Muscle layer of duodenum (tissue), 2 donors: ENCODE data around the gene DNAAF5.
"Not testable (repeated sequence)": the region's sequence is repeated elsewhere in the genome, so short reads cannot be mapped to it uniquely, and the experiment has no call there.

Source experiments
- H3K27ac ChIP-seq: one replicate; pipeline ENCODE4 v1.7.0; 2013; ENCODE audit warnings: mild to moderate bottlenecking, low read length
- H3K27me3 ChIP-seq: one replicate; pipeline ENCODE4 v1.7.0; 2013; ENCODE audit warnings: low read depth, mild to moderate bottlenecking, control low read depth, low read length
- H3K36me3 ChIP-seq, 2 donors: one replicate each; pipeline ENCODE4 v1.7.0; 2013; ENCODE audit warnings: low read length in 2 of 2, control low read depth in 1 of 2, mild to moderate bottlenecking in 1 of 2; ENCODE audit not compliant: insufficient read depth in 2 of 2, control insufficient read depth in 1 of 2
- H3K4me1 ChIP-seq, 2 donors: one replicate each; pipeline ENCODE4 v1.7.0; 2013; ENCODE audit warnings: low read length in 2 of 2, mild to moderate bottlenecking in 2 of 2, control low read depth in 1 of 2, moderate library complexity in 1 of 2; ENCODE audit not compliant: insufficient read depth in 2 of 2, control insufficient read depth in 1 of 2
- H3K4me3 ChIP-seq, 2 donors: one replicate each; pipeline ENCODE4 v1.7.0; 2013; ENCODE audit warnings: low read length in 2 of 2, low read depth in 1 of 2, mild to moderate bottlenecking in 1 of 2
- H3K9me3 ChIP-seq, 2 donors: one replicate each; pipeline ENCODE4 v1.7.0; 2013; ENCODE audit warnings: low read length in 2 of 2, control low read depth in 1 of 2, mild to moderate bottlenecking in 1 of 2; ENCODE audit not compliant: control insufficient read depth in 1 of 2
- donor health status: healthy.

DNAAF5 gene

GRCh38 chr7:743341-744127, 17.0 kb downstream of the DNAAF5 start:
- H3K27ac ChIP-seq, H3K27me3 ChIP-seq, H3K4me1 ChIP-seq, H3K9me3 ChIP-seq, H3K4me3 ChIP-seq: not testable (repeated sequence)
- H3K36me3 ChIP-seq = peaks cover 8 to 49% of the 10 kb centered on the region in 2 donors

GRCh38 chr7:744128-744520, 17.6 kb downstream of the DNAAF5 start:
- not testable (repeated sequence) for H3K9me3 ChIP-seq, H3K4me1 ChIP-seq, H3K4me3 ChIP-seq, H3K27ac ChIP-seq, H3K27me3 ChIP-seq
- peaks cover 8 to 44% of the 10 kb centered on the region in 2 donors for H3K36me3 ChIP-seq

- Histone ChIP-seq H3K27me3 (no peaks in the 10 kb centered on the region), H3K9me3 (no peaks in the 10 kb centered on the region), H3K27ac (no peak overlapping the region), H3K36me3 (peaks cover 8 to 36% of the 10 kb centered on the region in 2 donors), H3K4me3 (no peak overlapping the region), H3K4me1 (no peaks in the 10 kb centered on the region)
Measured at GRCh38 chr7:744854-745430, 18.4 kb downstream of the DNAAF5 start.

GRCh38 chr7:745431-746154, 19.1 kb downstream of the DNAAF5 start:
- H3K27ac ChIP-seq = no peak overlapping the region
- H3K36me3 ChIP-seq = peaks cover 8 to 30% of the 10 kb centered on the region in 2 donors
- no peaks in the 10 kb centered on the region for H3K9me3 ChIP-seq

GRCh38 chr7:746155-747061, 19.9 kb downstream of the DNAAF5 start:
- no peaks in the 10 kb centered on the region for H3K27me3 ChIP-seq
- H3K9me3 ChIP-seq = no peaks in the 10 kb centered on the region
- H3K36me3 ChIP-seq = peaks cover 8 to 22% of the 10 kb centered on the region in 2 donors
- no peak overlapping the region for H3K27ac ChIP-seq
- H3K4me3 ChIP-seq = no peak overlapping the region
- no peaks in the 10 kb centered on the region for H3K4me1 ChIP-seq

More at GRCh38 chr7:745431-746154, 19.1 kb downstream of the DNAAF5 start:
- no peaks in the 10 kb centered on the region for H3K27me3 ChIP-seq
- no peaks in the 10 kb centered on the region for H3K4me1 ChIP-seq
- H3K4me3 ChIP-seq = no peak overlapping the region

GRCh38 chr7:747186-747585, 20.7 kb downstream of the DNAAF5 start:
- Histone ChIP-seq H3K27ac (no peak overlapping the region), H3K4me3 (no peak overlapping the region), H3K36me3 (peaks cover 11 to 20% of the 10 kb centered on the region in 2 donors), H3K27me3 (no peaks in the 10 kb centered on the region), H3K9me3 (no peaks in the 10 kb centered on the region), H3K4me1 (no peaks in the 10 kb centered on the region)

GRCh38 chr7:748446-748845, 21.9 kb downstream of the DNAAF5 start:
- Histone ChIP-seq H3K36me3 (peaks cover 11 to 21% of the 10 kb centered on the region in 2 donors), H3K27ac (no peak overlapping the region), H3K27me3 (no peaks in the 10 kb centered on the region)

GRCh38 chr7:749140-749551, 22.6 kb downstream of the DNAAF5 start:
- Histone ChIP-seq H3K4me1 (no peaks in the 10 kb centered on the region), H3K4me3 (no peak overlapping the region), H3K27me3 (no peaks in the 10 kb centered on the region), H3K27ac (no peak overlapping the region), H3K36me3 (peaks cover 11 to 21% of the 10 kb centered on the region in 2 donors), H3K9me3 (no peaks in the 10 kb centered on the region)

More at GRCh38 chr7:748446-748845, 21.9 kb downstream of the DNAAF5 start:
- Histone ChIP-seq H3K9me3 (no peaks in the 10 kb centered on the region), H3K4me3 (no peak overlapping the region), H3K4me1 (no peaks in the 10 kb centered on the region)

- Histone ChIP-seq H3K9me3 (no peaks in the 10 kb centered on the region), H3K27ac (no peak overlapping the region), H3K27me3 (no peaks in the 10 kb centered on the region), H3K4me3 (no peak overlapping the region), H3K36me3 (peaks cover 14 to 26% of the 10 kb centered on the region in 2 donors), H3K4me1 (no peaks in the 10 kb centered on the region)
Measured at GRCh38 chr7:750111-750905, 23.8 kb downstream of the DNAAF5 start.

GRCh38 chr7:751826-752225, 25.3 kb downstream of the DNAAF5 start:
- H3K27ac ChIP-seq = no peak overlapping the region
- H3K4me1 ChIP-seq = no peaks in the 10 kb centered on the region
- no peak overlapping the region for H3K4me3 ChIP-seq
- peaks cover 14 to 33% of the 10 kb centered on the region in 2 donors for H3K36me3 ChIP-seq
- no peaks in the 10 kb centered on the region for H3K9me3 ChIP-seq
- no peaks in the 10 kb centered on the region for H3K27me3 ChIP-seq
